GM23248 (cell line): ENCODE results near the gene DAAM1. TPM values are rescaled to one million over a fixed set of nuclear protein-coding genes. Genes with fewer than 3 reads are reported as not detected.

Source experiments
- DNase-seq: peaks from one replicate; pipeline ENCODE4 v3.0.0-alpha.2; 2015
- H2AFZ ChIP-seq: fragments of 200-600 bp; sonication (generic); 2 replicates; pipeline ENCODE4 v1.6.1; 2016; ENCODE audit warnings: antibody characterized with exemption
- H3F3A ChIP-seq: fragments of 200-600 bp; sonication (generic); 2 replicates; pipeline ENCODE4 v1.6.1; 2016; ENCODE audit warnings: mild to moderate bottlenecking, antibody characterized with exemption, mixed run types; ENCODE audit not compliant: insufficient read depth
- H3K27ac ChIP-seq: fragments of 200-600 bp; sonication (generic); 2 replicates; pipeline ENCODE4 v1.5.1; 2016; ENCODE audit warnings: mild to moderate bottlenecking
- H3K27me3 ChIP-seq: fragments of 200-600 bp; sonication (generic); replicated peaks from 2 replicates; pipeline ENCODE4 v1.6.1; 2016; ENCODE audit warnings: mild to moderate bottlenecking; ENCODE audit not compliant: insufficient read depth
- H3K36me3 ChIP-seq: fragments of 200-600 bp; sonication (generic); 2 replicates; pipeline ENCODE4 v1.6.1; 2016; ENCODE audit warnings: low read depth, mild to moderate bottlenecking
- H3K4me1 ChIP-seq: fragments of 200-600 bp; sonication (generic); 2 replicates; pipeline ENCODE4 v1.6.1; 2016; ENCODE audit warnings: mild to moderate bottlenecking; ENCODE audit not compliant: insufficient read depth
- H3K4me2 ChIP-seq: fragments of 200-600 bp; sonication (generic); one replicate; pipeline ENCODE4 v1.6.1; 2016; ENCODE audit warnings: mild to moderate bottlenecking; ENCODE audit not compliant: unreplicated experiment
- H3K4me3 ChIP-seq: fragments of 200-600 bp; sonication (generic); 2 replicates; pipeline ENCODE4 v1.5.1; 2016; ENCODE audit warnings: mild to moderate bottlenecking
- H3K79me2 ChIP-seq: fragments of 200-600 bp; sonication (generic); 2 replicates; pipeline ENCODE4 v1.6.1; 2016; ENCODE audit warnings: mild to moderate bottlenecking; ENCODE audit not compliant: insufficient read depth
- H3K9ac ChIP-seq: fragments of 200-600 bp; sonication (generic); 2 replicates; pipeline ENCODE4 v1.6.1; 2016; ENCODE audit warnings: mild to moderate bottlenecking
- H3K9me2 ChIP-seq: fragments of 200-600 bp; sonication (generic); 2 replicates; pipeline ENCODE4 v1.6.1; 2016; ENCODE audit warnings: mixed run types, mild to moderate bottlenecking, moderate library complexity; ENCODE audit not compliant: insufficient read depth
- H3K9me3 ChIP-seq: fragments of 200-600 bp; sonication (generic); one replicate; pipeline ENCODE4 v1.6.1; 2017; ENCODE audit warnings: low read depth
- H4K20me1 ChIP-seq: fragments of 200-600 bp; sonication (generic); 2 replicates; pipeline ENCODE4 v1.6.0; 2016; ENCODE audit not compliant: insufficient read depth
- EZH2 ChIP-seq: fragments of 200-600 bp; sonication (generic); IDR thresholded peaks from 2 replicates; pipeline ENCODE4 v1.6.1; 2018; ENCODE audit warnings: antibody characterized with exemption, mild to moderate bottlenecking; ENCODE audit not compliant: insufficient read depth, poor library complexity, severe bottlenecking
- EZH2phosphoT487 ChIP-seq: fragments of 200-600 bp; sonication (generic); IDR thresholded peaks from 2 replicates; pipeline ENCODE4 v1.6.1; 2018; ENCODE audit warnings: antibody characterized with exemption, moderate library complexity, mild to moderate bottlenecking, low read depth; ENCODE audit not compliant: insufficient read depth
- WGBS, 2 experiments: methylation state at CpG; one replicate each; pipeline ENCODE4 v1.1.6; 2015 to 2017; ENCODE audit warnings: low lambda C conversion rate in 2 of 2, low coverage in 1 of 2; ENCODE audit errors: missing lambda C conversion rate in 2 of 2; 5-methylcytosine and 5-hydroxymethylcytosine counted together
- in situ Hi-C: fragments of 300-500 bp; cut with MboI; formaldehyde crosslinking; loops from 2 replicates; pipeline ENCODE4 v1.15.0; 2020
- polyA plus RNA-seq: library from polyadenylated mRNA; unstranded; fragments of >200 nt; fragmentation: Nextera tagmentation; extraction: Ambion mirVana; gene quantifications from 2 replicates; pipeline ENCODE4 v1.2.1, GENCODE V29; 2016
- total RNA-seq: library from RNA; depleted of rRNA; stranded (reverse); fragments of >200 nt; shearing (Covaris generic); gene quantifications from 2 replicates; pipeline ENCODE4 v1.2.3, GENCODE V29; 2014

DAAM1 gene
- total and polyA plus RNA-seq, 2 experiments from 2014 or later, result 17.4 to 17.5 TPM

- Histone ChIP-seq H3K9ac (no peak overlapping the region), H3F3A (no peaks in the 10 kb centered on the region), H3K9me2 (no peaks in the 10 kb centered on the region), H3K79me2 (peaks cover 99% of the 10 kb centered on the region), H3K27me3 (no peaks in the 10 kb centered on the region), H3K4me2 (no peak overlapping the region), H2AFZ (no peak overlapping the region), H4K20me1 (no peaks in the 10 kb centered on the region), H3K36me3 (no peaks in the 10 kb centered on the region; the same call in 1 of the 2 replicates), H3K27ac (no peak overlapping the region), H3K4me3 (no peak overlapping the region), H3K4me1 (peaks cover 12% of the 10 kb centered on the region), H3K9me3 (no peaks in the 10 kb centered on the region)
- no peak for DNase-seq
- TF ChIP-seq EZH2phosphoT487 (no peak), EZH2 (no peak)
- in situ Hi-C loops, result no loop called here
These were observed 22.2 kb downstream of the DAAM1 start for GRCh38 chr14:59210621-59211020.

DNA sequence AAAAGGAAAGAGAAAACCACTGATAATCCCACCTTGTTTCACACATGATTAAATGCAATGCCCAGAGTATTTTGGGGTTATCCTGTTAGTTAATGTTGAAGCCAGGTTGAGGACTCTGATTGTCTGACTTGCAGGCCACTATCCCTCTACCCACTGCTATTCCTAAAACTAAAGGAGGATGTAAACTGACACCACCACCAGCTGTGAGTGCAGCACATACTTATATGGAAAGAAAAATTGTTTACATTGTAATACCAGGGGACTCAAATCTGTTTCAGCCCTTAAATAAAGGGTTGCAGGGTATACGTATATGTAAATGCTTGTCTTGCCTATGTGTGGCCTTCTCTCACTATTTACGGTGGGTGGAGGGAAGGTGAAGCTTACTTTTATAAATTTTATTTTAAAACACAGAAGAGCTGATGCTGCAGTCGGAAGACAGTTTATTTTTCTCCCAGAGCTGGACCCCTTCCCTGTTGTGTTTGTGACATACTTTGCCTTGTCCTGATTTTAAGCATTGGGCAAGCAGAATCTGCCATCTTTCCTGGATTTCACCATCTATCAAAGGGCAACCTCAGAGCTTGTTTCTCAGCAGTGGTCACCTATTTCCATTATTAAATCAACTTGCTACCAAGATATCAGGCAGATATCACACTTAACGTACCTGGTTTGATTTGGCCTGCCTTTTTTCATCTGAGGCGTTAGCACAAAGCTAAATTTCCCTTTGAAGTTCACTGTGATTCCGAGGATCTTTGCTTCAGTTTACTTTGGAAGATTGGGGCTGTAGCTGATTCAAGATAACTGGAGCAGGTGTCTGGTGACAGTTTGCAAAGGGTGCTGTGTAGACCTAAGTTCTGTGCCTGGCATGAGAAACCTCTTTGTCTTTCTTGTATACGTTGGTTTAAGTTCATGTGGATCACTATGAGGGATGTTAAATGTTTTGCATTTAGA, 25.2 kb downstream of the DAAM1 start:
- no peaks in the 10 kb centered on the region; the same call in 1 of the 2 replicates for H3K36me3 ChIP-seq
- peaks cover 100% of the 10 kb centered on the region for H3K79me2 ChIP-seq
- no peaks in the 10 kb centered on the region for H3K27me3 ChIP-seq
- H3K9ac ChIP-seq, result no peak overlapping the region
- no peak for TF ChIP-seq EZH2phosphoT487
- no peak for TF ChIP-seq EZH2
- H3K9me3 ChIP-seq, result no peaks in the 10 kb centered on the region
- in situ Hi-C loops, result no loop called here
- H3K27ac ChIP-seq, result no peak overlapping the region
- no peak overlapping the region for H3K4me2 ChIP-seq
- WGBS, 2 experiments, result 89 to 90% methylated on average over 7 of the region's 7 CpGs
- H2AFZ ChIP-seq, result no peak overlapping the region
- H3F3A ChIP-seq, result no peaks in the 10 kb centered on the region
- H4K20me1 ChIP-seq, result no peaks in the 10 kb centered on the region
- DNase-seq, result no peak
- H3K9me2 ChIP-seq, result no peaks in the 10 kb centered on the region
- peaks cover 12% of the 10 kb centered on the region for H3K4me1 ChIP-seq
- no peak overlapping the region for H3K4me3 ChIP-seq

GRCh38 chr14:59214702-59215302, 26.3 kb downstream of the DAAM1 start:
- Histone ChIP-seq H3K27me3 (no peaks in the 10 kb centered on the region), H3F3A (no peaks in the 10 kb centered on the region), H3K9me2 (no peaks in the 10 kb centered on the region), H2AFZ (no peak overlapping the region), H3K9me3 (no peaks in the 10 kb centered on the region), H3K27ac (no peak overlapping the region), H3K4me1 (peaks cover 12% of the 10 kb centered on the region), H3K79me2 (peaks cover 100% of the 10 kb centered on the region), H3K4me2 (no peak overlapping the region), H3K36me3 (no peaks in the 10 kb centered on the region; the same call in 1 of the 2 replicates), H4K20me1 (no peaks in the 10 kb centered on the region), H3K4me3 (no peak overlapping the region), H3K9ac (no peak overlapping the region)
- no peak for DNase-seq
- WGBS, 2 experiments, result 96 to 99% methylated on average over 3 of the region's 3 CpGs
- TF ChIP-seq EZH2 (no peak), EZH2phosphoT487 (no peak)
- in situ Hi-C loops, result no loop called here

DNA sequence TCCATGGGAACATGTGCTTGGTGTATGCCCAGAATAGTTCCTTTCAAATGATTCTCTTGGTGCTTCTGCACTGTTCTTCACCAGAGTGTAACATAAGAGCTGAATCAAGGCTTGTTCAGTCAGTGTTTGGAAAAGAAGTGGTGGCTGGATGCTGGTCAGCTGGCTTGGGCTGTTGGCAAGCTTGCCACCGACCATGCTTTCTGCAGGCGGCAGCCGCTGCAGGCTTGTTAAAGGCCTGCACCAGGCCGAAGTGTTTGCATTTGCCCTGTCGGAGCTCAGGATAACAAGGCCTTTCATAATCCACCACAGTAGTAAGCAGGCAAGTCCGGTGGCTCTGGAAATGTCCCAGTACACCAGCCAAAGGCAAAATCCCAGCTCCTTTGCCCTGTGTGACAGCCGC, 26.9 kb downstream of the DAAM1 start:
- no peaks in the 10 kb centered on the region for H3K9me2 ChIP-seq
- H3K9me3 ChIP-seq, result no peaks in the 10 kb centered on the region
- no peaks in the 10 kb centered on the region; the same call in 1 of the 2 replicates for H3K36me3 ChIP-seq
- H3K27me3 ChIP-seq, result no peaks in the 10 kb centered on the region
- in situ Hi-C loops, result no loop called here
- peaks cover 100% of the 10 kb centered on the region for H3K79me2 ChIP-seq
- H4K20me1 ChIP-seq, result no peaks in the 10 kb centered on the region
- 41 to 44% methylated on average over 7 of the region's 7 CpGs for WGBS, 2 experiments
- no peak overlapping the region for H3K4me3 ChIP-seq
- no peak overlapping the region for H2AFZ ChIP-seq
- no peaks in the 10 kb centered on the region for H3F3A ChIP-seq
- H3K4me2 ChIP-seq, result no peak overlapping the region
- no peak overlapping the region for H3K27ac ChIP-seq
- no peak overlapping the region for H3K9ac ChIP-seq
- TF ChIP-seq EZH2 (no peak), EZH2phosphoT487 (no peak)
- peak; percentile 69 for DNase-seq
- peaks cover 12% of the 10 kb centered on the region for H3K4me1 ChIP-seq
